GM19455 (cell line): Measurements from ENCODE around the gene TGFA.

Source experiments
- ATAC-seq: cut with Tn5 transposase; IDR thresholded peaks from one replicate; pipeline ENCODE4 v1.9.1; 2021; ENCODE audit not compliant: unreplicated experiment

The TGFA gene

GRCh38 chr2:70553584-70554337 is at the start of gene TGFA:
Gene TGFA, minus strand, starts transcription at chr2:70553826. Its CDS starts 59 bp downstream, at chr2:70553767.
- peak; percentile 65 for ATAC-seq

- ATAC-seq = no peak
Measured at GRCh38 chr2:70603066-70603465, 49.4 kb upstream of the TGFA start.

GRCh38 chr2:70598197-70598596 is 44.6 kb upstream of the TGFA start:
- no peak for ATAC-seq

- no peak for ATAC-seq
Measured at GRCh38 chr2:70596739-70597138, 43.1 kb upstream of the TGFA start.

DNA sequence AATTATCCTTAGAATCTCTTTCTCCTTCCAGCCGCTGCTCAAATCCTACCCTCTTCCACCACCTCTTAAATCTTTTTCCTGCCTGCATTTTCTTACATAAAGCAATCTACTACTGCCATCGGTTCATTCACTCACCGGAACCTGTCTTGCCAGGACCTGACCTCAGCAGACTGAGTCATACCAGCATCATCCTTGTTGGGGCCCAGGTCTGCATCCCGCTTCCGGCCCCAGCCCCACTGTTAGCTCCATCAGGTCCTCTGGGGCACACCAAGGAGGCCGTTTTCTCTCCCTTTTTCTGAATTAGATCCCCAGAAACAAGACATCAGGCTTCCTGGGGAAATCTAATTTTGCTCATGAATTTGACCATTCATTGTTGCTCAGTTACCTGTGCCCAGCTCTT is 42.7 kb upstream of the TGFA start:
- no peak for ATAC-seq

DNA sequence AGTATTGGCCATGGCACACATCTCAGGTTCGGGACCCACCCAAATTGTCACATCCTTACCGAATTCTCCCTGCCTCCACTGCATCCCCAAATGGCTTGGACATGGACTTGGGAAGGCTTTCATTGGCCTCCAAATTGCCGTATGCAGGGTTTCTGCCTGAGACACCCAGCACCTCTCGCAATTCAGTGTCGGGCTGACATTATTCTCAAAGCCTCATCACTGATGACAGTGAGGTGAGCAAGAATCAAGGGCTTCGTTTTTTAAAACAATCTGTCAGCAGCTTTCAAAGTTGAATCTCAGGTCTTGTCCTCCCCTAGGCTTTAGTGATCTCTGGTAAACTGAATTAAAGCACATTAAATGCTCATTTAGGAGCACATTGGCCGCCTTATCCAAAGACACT is 29.5 kb upstream of the TGFA start:
- no peak for ATAC-seq

DNA sequence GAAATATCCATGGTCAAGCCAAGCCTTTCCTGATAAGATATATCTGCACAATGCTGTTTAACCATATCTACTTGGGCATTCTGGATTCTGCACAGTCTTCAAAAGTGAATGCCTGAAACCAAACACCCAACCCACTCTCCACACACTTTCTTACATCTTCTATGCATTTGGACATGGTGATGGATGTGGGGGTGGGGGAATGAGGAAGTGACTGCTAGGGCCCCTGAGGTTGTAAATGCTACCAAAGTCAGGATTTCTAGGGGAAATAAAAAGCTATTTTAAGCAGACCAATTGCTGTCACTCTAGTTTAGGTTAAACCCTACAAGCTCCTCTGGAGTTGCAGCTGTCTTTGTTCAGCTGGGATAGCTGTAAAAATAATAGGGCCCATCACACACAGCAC is 26.7 kb upstream of the TGFA start:
- no peak for ATAC-seq

DNA sequence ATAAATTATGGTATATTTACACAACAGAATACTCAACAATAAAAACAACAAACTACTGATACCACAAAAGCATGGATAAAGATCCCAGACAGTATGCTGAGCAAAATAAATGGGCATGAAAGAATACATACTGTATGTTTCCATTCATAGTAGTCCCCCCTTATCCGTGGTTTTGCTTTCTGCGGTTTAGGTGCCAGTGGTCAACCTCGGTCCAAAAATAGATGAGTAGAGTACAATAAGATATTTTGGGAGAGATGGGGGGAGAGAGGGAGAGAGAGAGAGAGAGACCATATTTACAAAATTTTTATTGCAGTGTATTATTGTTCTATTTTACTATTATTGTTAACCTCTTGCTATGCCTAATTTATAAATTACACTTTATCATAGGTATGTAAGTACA is 21.0 kb upstream of the TGFA start:
- ATAC-seq = no peak

DNA sequence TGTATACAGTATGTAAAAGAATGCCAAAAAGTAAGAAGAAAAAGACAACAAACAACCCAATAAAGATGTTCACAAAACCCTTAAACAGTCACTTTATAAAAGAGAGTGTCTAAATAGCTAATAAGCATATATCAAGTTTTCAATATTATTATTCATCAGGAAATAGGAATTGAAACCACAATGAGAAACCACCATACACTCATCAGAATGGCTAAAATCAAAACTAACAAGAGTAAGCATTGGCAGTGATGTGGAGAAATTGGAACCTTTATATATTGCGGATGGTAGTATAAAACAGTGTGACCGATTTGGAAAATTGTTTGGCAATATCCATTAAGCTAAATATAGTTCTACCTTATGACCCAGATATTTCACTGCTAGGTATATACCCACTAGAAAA is 20.5 kb upstream of the TGFA start:
- ATAC-seq = no peak

DNA sequence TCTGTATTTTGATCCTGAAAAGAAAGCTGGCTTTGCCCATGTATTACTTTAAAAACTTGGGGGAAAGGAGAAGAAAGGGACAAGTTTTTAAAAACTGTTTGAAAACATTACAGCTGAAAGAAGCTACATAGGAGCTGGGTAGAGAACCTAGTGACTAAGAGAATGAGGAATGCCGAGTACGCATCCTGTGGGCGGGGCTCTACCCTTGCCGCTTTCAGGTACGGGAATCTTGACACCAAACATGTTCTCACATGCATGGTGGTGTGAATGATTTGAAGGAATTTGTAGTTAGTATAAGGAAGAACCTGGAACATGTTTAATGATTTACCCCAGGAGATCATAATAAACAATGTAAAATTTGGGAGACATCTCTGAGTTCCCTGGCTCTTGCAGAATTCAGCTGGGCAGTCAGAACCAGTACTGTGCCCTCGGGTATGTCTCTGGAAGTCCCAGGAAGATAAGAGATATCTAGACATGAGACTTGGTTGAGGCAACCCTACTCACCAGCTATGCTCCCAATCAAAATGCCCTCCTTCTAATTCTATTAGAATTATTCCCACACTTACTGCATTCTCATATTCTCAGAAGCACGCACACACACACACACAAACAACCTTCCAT is 16.5 kb upstream of the TGFA start:
- ATAC-seq = no peak

- no peak for ATAC-seq
Measured at GRCh38 chr2:70569559-70569958, 15.9 kb upstream of the TGFA start.

- no peak for ATAC-seq
Measured at GRCh38 chr2:70566906-70567305, 13.3 kb upstream of the TGFA start.

- no peak for ATAC-seq
Measured at GRCh38 chr2:70566464-70566863, 12.8 kb upstream of the TGFA start.

GRCh38 chr2:70565039-70565731 is 11.6 kb upstream of the TGFA start:
- no peak for ATAC-seq

GRCh38 chr2:70561893-70562292 is 8.3 kb upstream of the TGFA start:
- no peak for ATAC-seq

DNA sequence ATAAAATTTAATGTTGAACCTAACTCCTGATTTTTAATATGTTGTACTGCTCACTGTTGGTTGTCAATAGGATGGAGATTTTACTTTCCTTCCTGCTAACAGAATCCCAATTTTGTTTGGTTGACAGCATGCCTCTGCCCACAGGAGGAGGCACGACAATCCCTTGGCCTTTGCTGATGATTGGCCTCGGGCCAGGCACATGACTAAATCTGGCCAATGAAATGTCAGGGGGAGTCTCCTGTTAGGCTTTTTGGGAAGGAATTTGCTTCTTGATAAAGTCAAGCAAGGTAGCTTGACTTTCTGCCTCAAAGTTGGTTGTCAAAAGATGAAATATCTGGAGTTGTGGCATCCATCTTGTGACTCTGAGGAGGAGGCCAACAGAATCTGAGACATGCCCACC is 6.8 kb upstream of the TGFA start:
- ATAC-seq = no peak

GRCh38 chr2:70560040-70560439 is 6.4 kb upstream of the TGFA start:
- no peak for ATAC-seq

DNA sequence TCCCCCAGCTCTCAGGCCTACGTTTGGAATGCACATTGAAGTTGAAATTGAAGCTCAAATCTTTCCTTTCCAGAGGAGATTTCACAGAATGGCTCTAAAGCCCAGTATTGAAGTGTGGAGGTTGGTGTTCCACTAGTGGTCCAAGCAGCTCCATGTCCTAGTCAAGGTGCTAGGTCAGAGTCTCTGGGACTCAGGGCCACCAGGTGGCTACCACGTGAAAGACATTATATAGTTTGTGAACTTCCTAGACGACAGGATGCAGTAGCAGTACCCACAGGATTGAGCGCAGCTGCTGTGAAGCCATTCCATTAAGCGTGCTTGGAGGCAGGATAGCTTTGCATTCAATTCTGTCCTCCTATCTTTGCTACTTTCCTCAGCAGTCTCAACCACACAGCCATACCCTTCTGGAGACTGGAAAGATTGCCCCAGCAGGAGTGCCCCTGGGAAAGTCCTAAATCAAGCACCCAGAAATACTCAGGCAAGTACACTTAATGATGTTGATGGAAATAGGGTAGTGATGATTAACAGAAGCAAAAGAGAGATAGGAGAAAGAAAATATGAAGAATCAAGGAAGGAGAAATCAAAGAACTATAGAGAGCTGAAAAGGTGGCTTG is 4.7 kb upstream of the TGFA start:
- no peak for ATAC-seq

- ATAC-seq = no peak
Measured at GRCh38 chr2:70557171-70557838, 3.7 kb upstream of the TGFA start.

DNA sequence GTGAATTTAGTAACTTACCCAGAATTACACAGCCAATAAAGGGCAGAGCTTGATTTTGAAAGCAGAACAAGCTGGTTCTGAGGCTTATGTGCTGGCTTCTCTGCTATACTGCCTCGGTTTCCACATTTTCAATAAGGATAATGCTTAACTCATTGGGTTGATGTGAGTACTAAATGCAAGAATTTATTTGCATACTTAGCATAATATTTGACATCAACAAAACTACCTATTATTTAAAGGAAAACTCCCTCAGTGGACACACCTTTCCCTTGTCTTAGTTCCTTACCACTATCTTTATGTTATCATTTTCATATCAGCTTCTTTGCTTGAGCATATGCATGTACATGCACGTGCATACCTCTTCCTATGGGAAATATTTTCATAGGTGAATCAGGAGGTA is 3.0 kb upstream of the TGFA start:
- ATAC-seq = no peak

DNA sequence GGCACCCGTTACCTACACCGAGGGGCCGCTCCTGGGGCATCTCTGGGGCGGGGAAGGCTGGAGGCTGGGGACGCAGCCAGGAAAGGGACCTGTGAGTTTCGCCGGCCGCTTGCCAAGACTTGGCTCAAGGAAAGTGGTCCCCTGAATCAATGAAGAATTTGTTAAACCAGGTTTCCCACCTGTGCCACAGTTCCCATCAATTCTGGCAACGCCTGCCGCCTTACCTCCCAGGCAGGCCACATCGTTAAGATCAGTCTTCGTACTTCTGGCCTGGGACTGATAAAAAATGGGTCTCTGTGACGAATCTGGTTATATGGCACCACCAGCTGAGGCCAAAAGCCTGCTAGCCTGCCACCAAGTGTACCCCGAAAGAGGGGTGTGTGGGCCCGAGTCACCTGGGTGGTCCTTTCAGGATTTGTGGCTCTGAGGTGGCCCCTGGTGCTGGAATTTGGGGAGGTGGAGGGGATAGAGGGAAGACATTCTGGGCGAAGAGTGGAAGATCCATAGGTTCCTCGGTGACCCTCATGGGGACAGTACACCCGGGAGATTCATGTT is 789 bp upstream of the TGFA start:
- no peak for ATAC-seq
